K562 (cell line): Measurements from ENCODE around the gene MRFAP1. TPM values are rescaled to one million over a fixed set of nuclear protein-coding genes. Genes with fewer than 3 reads are reported as not detected.

Source experiments
- ATAC-seq: fragments of 200-7000 bp; cut with Tn5 transposase; 3 replicates; pipeline ENCODE4 v1.9.1; 2020; ENCODE audit warnings: moderate library complexity
- BruUV-seq: library from RNA; stranded (reverse); fragments of 400-500 nt; replicated peaks from 2 replicates; lab custom pipeline; 2021; lab: Mats Ljungman, UMichigan
- CTCF ChIA-PET: fragments of 300-600 bp; formaldehyde crosslinking; extraction: SDS; loops from one replicate; lab custom pipeline; 2021; ENCODE audit warnings: low intra/inter-chr PET ratio; lab: Yijun Ruan, JAX
- POLR2A ChIA-PET: fragments of 300-600, 350-650 bp; sonication (Branson Sonifier 250); formaldehyde crosslinking; extraction: SDS; loops from one replicate; lab custom pipeline; 2021; ENCODE audit warnings: antibody characterized with exemption, inconsistent platforms; lab: Yijun Ruan, JAX
- DNase-seq, 4 experiments: peaks; one replicate each; pipeline versions ENCODE4 v3.0.0 to v3.0.0-alpha.2; 2011 to 2018; ENCODE audit warnings: low spot score in 3 of 4, mixed read lengths in 3 of 4; ENCODE audit errors: extremely low read depth in 1 of 4
- FAIRE-seq: peaks from 2 replicates; lab custom pipeline; 2011; peaks lifted over from hg19 to GRCh38; lab: Jason Lieb, UNC
- H2AFZ ChIP-seq: 2 replicates; pipeline ENCODE4 v1.6.0; 2011; ENCODE audit warnings: low read depth, low read length, control low read depth, inconsistent platforms
- H3K27ac ChIP-seq: fragments of 200-600 bp; 3 replicates; pipeline ENCODE4 v1.8.0; 2011; ENCODE audit warnings: low read depth, mild to moderate bottlenecking, control low read depth, inconsistent platforms, low read length, moderate library complexity, mixed read lengths; ENCODE audit errors: extremely low read depth
- H3K27me3 ChIP-seq, 2 experiments: fragments of 300-600 bp in 1 of 2; 2 replicates in 1 of 2; 3 replicates in 1 of 2; pipeline versions ENCODE4 v1.6.0 to v1.8.0; 2011; ENCODE audit warnings: inconsistent platforms in 2 of 2, low read length in 2 of 2, mild to moderate bottlenecking in 1 of 2, mixed read lengths in 1 of 2, moderate library complexity in 1 of 2; ENCODE audit not compliant: control insufficient read depth in 2 of 2, insufficient read depth in 2 of 2
- H3K36me3 ChIP-seq: fragments of 300-600 bp; 3 replicates; pipeline ENCODE4 v1.8.0; 2011; ENCODE audit warnings: mild to moderate bottlenecking, low read length, inconsistent platforms; ENCODE audit not compliant: control insufficient read depth, insufficient read depth
- H3K4me1 ChIP-seq, 2 experiments: fragments of 200-600 bp in 1 of 2; replicated peaks in 1 of 2; 2 replicates in 1 of 2; 3 replicates in 1 of 2; pipeline versions ENCODE4 v1.5.1 to v1.8.0; 2011; ENCODE audit warnings: inconsistent platforms in 2 of 2, low read length in 2 of 2, mild to moderate bottlenecking in 1 of 2, mixed read lengths in 1 of 2, moderate library complexity in 1 of 2; ENCODE audit not compliant: control insufficient read depth in 2 of 2, insufficient read depth in 2 of 2
- H3K4me2 ChIP-seq: 2 replicates; pipeline ENCODE4 v1.6.1; 2011; ENCODE audit warnings: low read length, control low read depth, inconsistent platforms, mixed read lengths; ENCODE audit not compliant: insufficient read depth
- H3K4me3 ChIP-seq: fragments of 200-600 bp; sonication (generic), shearing (Covaris generic); 2 replicates; pipeline ENCODE4 v1.5.1; 2016; ENCODE audit warnings: control low read depth, inconsistent platforms
- H3K79me2 ChIP-seq: fragments of 200-600 bp; 3 replicates; pipeline ENCODE4 v1.8.0; 2011; ENCODE audit warnings: low read length, inconsistent platforms; ENCODE audit not compliant: control insufficient read depth, insufficient read depth
- H3K9ac ChIP-seq, 2 experiments: 2 replicates each; pipeline versions ENCODE4 v1.6.0 to v1.6.1; 2011; ENCODE audit warnings: low read depth in 2 of 2, low read length in 2 of 2, control low read depth in 1 of 2, inconsistent platforms in 1 of 2, mild to moderate bottlenecking in 1 of 2, mixed read lengths in 1 of 2; ENCODE audit not compliant: insufficient read depth in 1 of 2
- H3K9me1 ChIP-seq: one replicate; pipeline ENCODE4 v1.6.0; 2011; ENCODE audit warnings: inconsistent platforms, mild to moderate bottlenecking, low read length, moderate library complexity; ENCODE audit not compliant: control insufficient read depth, insufficient read depth
- H3K9me3 ChIP-seq: replicated peaks from 2 replicates; pipeline ENCODE4 v1.5.1; 2011; ENCODE audit warnings: low read depth, low read length, inconsistent platforms; ENCODE audit not compliant: control insufficient read depth, insufficient read depth
- H4K20me1 ChIP-seq: replicated peaks from 2 replicates; pipeline ENCODE4 v1.6.1; 2011; ENCODE audit warnings: low read length, inconsistent platforms, mixed read lengths; ENCODE audit not compliant: control insufficient read depth, insufficient read depth
- BRD4 ChIP-seq: fragments of 200-600 bp; sonication (generic); IDR thresholded peaks from 2 replicates; pipeline ENCODE4 v1.6.1; 2017; ENCODE audit warnings: inconsistent platforms
- CHD1 ChIP-seq: fragments of 200-600 bp; sonication (generic); IDR thresholded peaks from one replicate; pipeline ENCODE4 v1.6.1; 2012; ENCODE audit warnings: mild to moderate bottlenecking, moderate library complexity, low read length, inconsistent platforms
- DACH1 ChIP-seq: fragments of 450-650 bp; IDR thresholded peaks from 2 replicates; pipeline ENCODE4 v1.6.1; 2018; ENCODE audit not compliant: partially characterized antibody
- ELF4 ChIP-seq: fragments of 450-650 bp; formaldehyde crosslinking; IDR thresholded peaks from 2 replicates; pipeline ENCODE4 v1.4.0; 2022; ENCODE audit warnings: missing genetic modification characterization
- SP1 ChIP-seq: sonication (generic); formaldehyde crosslinking; IDR thresholded peaks from 2 replicates; pipeline ENCODE4 v1.8.1; 2022; ENCODE audit warnings: mild to moderate bottlenecking, missing genetic modification reagents
- ZNF76 ChIP-seq: fragments of 250-450 bp; sonication (Bioruptor Pico); IDR thresholded peaks from 2 replicates; pipeline ENCODE4 v1.4.0; 2020; ENCODE audit warnings: mild to moderate bottlenecking, moderate library complexity, borderline replicate concordance
- WGBS: fragments of 100-300 bp; shearing (Covaris generic); methylation state at CpG from one replicate; pipeline ENCODE4 v1.1.6; 2016; ENCODE audit warnings: low coverage, mixed read lengths; ENCODE audit not compliant: insufficient coverage; ENCODE audit errors: missing lambda C conversion rate; 5-methylcytosine and 5-hydroxymethylcytosine counted together
- in situ Hi-C: fragments of 300-500 bp; cut with MboI; formaldehyde crosslinking; loops from 4 replicates; pipeline ENCODE4 v1.15.0; 2018; ENCODE audit warnings: inconsistent platforms, mixed read lengths
- intact Hi-C: fragments of 100-400 bp; cut with micrococcal nuclease; formaldehyde crosslinking; loops from 2 replicates; pipeline ENCODE4 v1.14.2; 2022
- polyA plus RNA-seq, 8 experiments: library from polyadenylated mRNA; depleted of rRNA in 4 of 8; stranded (reverse) in 5 of 8; unstranded in 3 of 8; fragments of >200 nt; fragmentation: Nextera tagmentation in 2 of 8; fragmentation: Illumina TruSeq in 1 of 8; extraction: Ambion mirVana in 2 of 8; extraction: Trizol in 1 of 8; gene quantifications; 2 replicates each; pipeline versions ENCODE4 v1.2.1 to v1.2.3, GENCODE V29; 2011 to 2014; ENCODE audit warnings: inconsistent platforms in 1 of 8, missing spikeins in 1 of 8
- total RNA-seq, 7 experiments: library from RNA; depleted of rRNA in 6 of 7; stranded (reverse); fragments of >200 nt in 6 of 7; fragmentation: Illumina TruSeq in 2 of 7; extraction: Trizol in 2 of 7; gene quantifications; 2 replicates each; pipeline versions ENCODE4 v1.2.1 to v1.2.3, GENCODE V29; 2011 to 2021; ENCODE audit warnings: low replicate concordance in 1 of 7
- TF ChIP-seq, protein P1 (sequence below): sonication (generic); formaldehyde crosslinking; IDR thresholded peaks from 2 replicates; pipeline ENCODE4 v1.4.0; 2020; ENCODE audit warnings: mild to moderate bottlenecking, missing genetic modification reagents
- TF ChIP-seq, protein P2 (sequence below): fragments of 450-650 bp; IDR thresholded peaks from one replicate; pipeline ENCODE4 v1.6.1; 2018; ENCODE audit warnings: mild to moderate bottlenecking, moderate library complexity; ENCODE audit not compliant: partially characterized antibody
- TF ChIP-seq, protein P3 (sequence below): sonication (generic); formaldehyde crosslinking; IDR thresholded peaks from 2 replicates; pipeline ENCODE4 v1.8.0; 2023; ENCODE audit warnings: missing genetic modification reagents, mild to moderate bottlenecking, borderline replicate concordance

The MRFAP1 gene
- total and polyA plus RNA-seq, 9 of the 15 experiments (the other 6 are each of a cell fraction or from before 2014, with no cell fraction given): 46.0 to 270 (median 151) TPM

DNA sequence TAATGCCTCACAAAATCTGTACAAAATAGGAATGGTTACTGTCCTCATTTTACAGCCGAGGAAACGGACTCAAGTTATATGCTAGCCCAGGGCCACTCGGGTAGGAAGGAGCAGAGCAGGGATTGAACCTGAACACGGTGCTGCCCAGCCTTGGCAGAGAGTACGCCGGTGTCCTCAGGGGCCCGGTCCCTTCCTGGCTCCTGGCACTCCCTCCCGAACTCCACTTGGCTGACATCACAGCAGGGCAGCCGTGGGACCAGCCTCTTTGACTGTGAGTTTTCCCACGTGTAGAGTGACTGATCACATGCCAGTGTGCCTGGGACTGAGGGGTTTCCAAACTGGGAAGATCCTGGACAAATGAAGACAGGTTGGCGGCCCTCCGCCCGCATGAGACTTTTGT, 41.8 kb upstream of the MRFAP1 start:
- WGBS: 50% methylated on average over 12 of the region's 13 CpGs
- H3K27me3 ChIP-seq: no peaks in the 10 kb centered on the region
- TF ChIP-seq ELF4 (CRISPR knock-in tag) (no peak), BRD4 (no peak), SP1 (CRISPR knock-in tag) (no peak), ZNF76 (CRISPR knock-in tag) (no peak), DACH1 (no peak), CHD1 (no peak)
- TF ChIP-seq, protein P1, sequence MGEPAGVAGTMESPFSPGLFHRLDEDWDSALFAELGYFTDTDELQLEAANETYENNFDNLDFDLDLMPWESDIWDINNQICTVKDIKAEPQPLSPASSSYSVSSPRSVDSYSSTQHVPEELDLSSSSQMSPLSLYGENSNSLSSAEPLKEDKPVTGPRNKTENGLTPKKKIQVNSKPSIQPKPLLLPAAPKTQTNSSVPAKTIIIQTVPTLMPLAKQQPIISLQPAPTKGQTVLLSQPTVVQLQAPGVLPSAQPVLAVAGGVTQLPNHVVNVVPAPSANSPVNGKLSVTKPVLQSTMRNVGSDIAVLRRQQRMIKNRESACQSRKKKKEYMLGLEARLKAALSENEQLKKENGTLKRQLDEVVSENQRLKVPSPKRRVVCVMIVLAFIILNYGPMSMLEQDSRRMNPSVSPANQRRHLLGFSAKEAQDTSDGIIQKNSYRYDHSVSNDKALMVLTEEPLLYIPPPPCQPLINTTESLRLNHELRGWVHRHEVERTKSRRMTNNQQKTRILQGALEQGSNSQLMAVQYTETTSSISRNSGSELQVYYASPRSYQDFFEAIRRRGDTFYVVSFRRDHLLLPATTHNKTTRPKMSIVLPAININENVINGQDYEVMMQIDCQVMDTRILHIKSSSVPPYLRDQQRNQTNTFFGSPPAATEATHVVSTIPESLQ (CRISPR knock-in tag): no peak
- TF ChIP-seq, protein P2, sequence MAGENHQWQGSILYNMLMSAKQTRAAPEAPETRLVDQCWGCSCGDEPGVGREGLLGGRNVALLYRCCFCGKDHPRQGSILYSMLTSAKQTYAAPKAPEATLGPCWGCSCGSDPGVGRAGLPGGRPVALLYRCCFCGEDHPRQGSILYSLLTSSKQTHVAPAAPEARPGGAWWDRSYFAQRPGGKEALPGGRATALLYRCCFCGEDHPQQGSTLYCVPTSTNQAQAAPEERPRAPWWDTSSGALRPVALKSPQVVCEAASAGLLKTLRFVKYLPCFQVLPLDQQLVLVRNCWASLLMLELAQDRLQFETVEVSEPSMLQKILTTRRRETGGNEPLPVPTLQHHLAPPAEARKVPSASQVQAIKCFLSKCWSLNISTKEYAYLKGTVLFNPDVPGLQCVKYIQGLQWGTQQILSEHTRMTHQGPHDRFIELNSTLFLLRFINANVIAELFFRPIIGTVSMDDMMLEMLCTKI: no peak
- TF ChIP-seq, protein P3, sequence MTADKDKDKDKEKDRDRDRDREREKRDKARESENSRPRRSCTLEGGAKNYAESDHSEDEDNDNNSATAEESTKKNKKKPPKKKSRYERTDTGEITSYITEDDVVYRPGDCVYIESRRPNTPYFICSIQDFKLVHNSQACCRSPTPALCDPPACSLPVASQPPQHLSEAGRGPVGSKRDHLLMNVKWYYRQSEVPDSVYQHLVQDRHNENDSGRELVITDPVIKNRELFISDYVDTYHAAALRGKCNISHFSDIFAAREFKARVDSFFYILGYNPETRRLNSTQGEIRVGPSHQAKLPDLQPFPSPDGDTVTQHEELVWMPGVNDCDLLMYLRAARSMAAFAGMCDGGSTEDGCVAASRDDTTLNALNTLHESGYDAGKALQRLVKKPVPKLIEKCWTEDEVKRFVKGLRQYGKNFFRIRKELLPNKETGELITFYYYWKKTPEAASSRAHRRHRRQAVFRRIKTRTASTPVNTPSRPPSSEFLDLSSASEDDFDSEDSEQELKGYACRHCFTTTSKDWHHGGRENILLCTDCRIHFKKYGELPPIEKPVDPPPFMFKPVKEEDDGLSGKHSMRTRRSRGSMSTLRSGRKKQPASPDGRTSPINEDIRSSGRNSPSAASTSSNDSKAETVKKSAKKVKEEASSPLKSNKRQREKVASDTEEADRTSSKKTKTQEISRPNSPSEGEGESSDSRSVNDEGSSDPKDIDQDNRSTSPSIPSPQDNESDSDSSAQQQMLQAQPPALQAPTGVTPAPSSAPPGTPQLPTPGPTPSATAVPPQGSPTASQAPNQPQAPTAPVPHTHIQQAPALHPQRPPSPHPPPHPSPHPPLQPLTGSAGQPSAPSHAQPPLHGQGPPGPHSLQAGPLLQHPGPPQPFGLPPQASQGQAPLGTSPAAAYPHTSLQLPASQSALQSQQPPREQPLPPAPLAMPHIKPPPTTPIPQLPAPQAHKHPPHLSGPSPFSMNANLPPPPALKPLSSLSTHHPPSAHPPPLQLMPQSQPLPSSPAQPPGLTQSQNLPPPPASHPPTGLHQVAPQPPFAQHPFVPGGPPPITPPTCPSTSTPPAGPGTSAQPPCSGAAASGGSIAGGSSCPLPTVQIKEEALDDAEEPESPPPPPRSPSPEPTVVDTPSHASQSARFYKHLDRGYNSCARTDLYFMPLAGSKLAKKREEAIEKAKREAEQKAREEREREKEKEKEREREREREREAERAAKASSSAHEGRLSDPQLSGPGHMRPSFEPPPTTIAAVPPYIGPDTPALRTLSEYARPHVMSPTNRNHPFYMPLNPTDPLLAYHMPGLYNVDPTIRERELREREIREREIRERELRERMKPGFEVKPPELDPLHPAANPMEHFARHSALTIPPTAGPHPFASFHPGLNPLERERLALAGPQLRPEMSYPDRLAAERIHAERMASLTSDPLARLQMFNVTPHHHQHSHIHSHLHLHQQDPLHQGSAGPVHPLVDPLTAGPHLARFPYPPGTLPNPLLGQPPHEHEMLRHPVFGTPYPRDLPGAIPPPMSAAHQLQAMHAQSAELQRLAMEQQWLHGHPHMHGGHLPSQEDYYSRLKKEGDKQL (CRISPR knock-in tag): no peak
- TF ChIP-seq, all 486 proteins: peak for 0
- ChIA-PET POLR2A (interaction anchor here (1.1 to 2.1 kb wide), 2 partner anchors 8 to 31 kb away, joined by 3 to 5 read pairs; no protein-coding TSS in a partner anchor), CTCF (no interaction called here)
- Histone ChIP-seq H3K4me2 (no peak overlapping the region), H3K4me3 (no peak overlapping the region), H3K4me1 (peaks cover 7 to 28% of the 10 kb centered on the region in 2 experiments; a peak in 4 of 5 replicates), H3K9me1 (no peaks in the 10 kb centered on the region), H3K36me3 (no peaks in the 10 kb centered on the region; the same call in 2 of the 3 replicates), H3K9ac (no peak overlapping the region), H3K9me3 (no peaks in the 10 kb centered on the region), H3K79me2 (no peaks in the 10 kb centered on the region), H3K27ac (no peak overlapping the region), H4K20me1 (peaks cover 6% of the 10 kb centered on the region; the same call in 1 of the 2 replicates), H2AFZ (no peak overlapping the region)
- no peak for DNase-seq
- no peak for ATAC-seq
- no peak for FAIRE-seq
- in situ Hi-C loops: no loop called here
- intact Hi-C loops: no loop called here
- no TSS peak for BruUV-seq
